K562 (cell line): ENCODE results near the gene SHE. TPM values are rescaled to one million over a fixed set of nuclear protein-coding genes. Genes with fewer than 3 reads are reported as not detected.

Source experiments
- CC2D1A ChIP-seq: fragments of 450-650 bp; IDR thresholded peaks from 2 replicates; pipeline ENCODE4 v1.6.1; 2017; ENCODE audit warnings: mild to moderate bottlenecking
- CREB1 ChIP-seq, 2 experiments: sonication (generic) in 1 of 2; formaldehyde crosslinking in 1 of 2; IDR thresholded peaks; 2 replicates each; pipeline versions ENCODE4 v1.6.1 to v1.8.0; 2012 to 2022; ENCODE audit warnings: inconsistent platforms in 1 of 2, mild to moderate bottlenecking in 1 of 2, missing genetic modification reagents in 1 of 2, moderate library complexity in 1 of 2
- CTBP1 ChIP-seq: fragments of 450-650 bp; IDR thresholded peaks from 2 replicates; pipeline ENCODE4 v1.6.1; 2016; ENCODE audit warnings: borderline replicate concordance
- GATAD2A ChIP-seq: fragments of 450-650 bp; IDR thresholded peaks from 2 replicates; pipeline ENCODE4 v1.6.1; 2017
- MAFK ChIP-seq: IDR thresholded peaks from 2 replicates; pipeline ENCODE4 v1.6.1; 2011; ENCODE audit warnings: low read length, improper control_type of control experiment
- NR2C2 ChIP-seq, 2 experiments: fragments of 200-800 bp in 1 of 2; sonication (Bioruptor generic) in 1 of 2; sonication (generic) in 1 of 2; formaldehyde crosslinking in 1 of 2; IDR thresholded peaks; 2 replicates each; pipeline versions ENCODE4 v1.6.1 to v1.8.0; 2016 to 2022; ENCODE audit warnings: mild to moderate bottlenecking in 1 of 2, missing compliant biosample characterization in 1 of 2, missing genetic modification characterization in 1 of 2, missing genetic modification reagents in 1 of 2
- TFAP4 ChIP-seq: sonication (generic); formaldehyde crosslinking; IDR thresholded peaks from 2 replicates; pipeline ENCODE4 v1.8.0; 2022; ENCODE audit warnings: missing genetic modification reagents, mild to moderate bottlenecking, moderate library complexity, borderline replicate concordance
- THRA ChIP-seq: fragments of 450-650 bp; IDR thresholded peaks from 2 replicates; pipeline ENCODE4 v1.6.1; 2017; ENCODE audit warnings: mild to moderate bottlenecking, moderate library complexity
- ZNF121 ChIP-seq: sonication (generic); formaldehyde crosslinking; conservative IDR thresholded peaks from 2 replicates; pipeline ENCODE4 v1.8.0; 2022; ENCODE audit warnings: missing genetic modification reagents
- ZNF316 ChIP-seq: fragments of 450-650 bp; IDR thresholded peaks from 2 replicates; pipeline ENCODE4 v1.6.1; 2016
- ZNF830 ChIP-seq: fragments of 250-450 bp; sonication (Bioruptor Pico); IDR thresholded peaks from 2 replicates; pipeline ENCODE4 v1.5.0; 2021; ENCODE audit warnings: mild to moderate bottlenecking
- polyA plus RNA-seq, 8 experiments: library from polyadenylated mRNA; depleted of rRNA in 4 of 8; stranded (reverse) in 5 of 8; unstranded in 3 of 8; fragments of >200 nt; fragmentation: Nextera tagmentation in 2 of 8; fragmentation: Illumina TruSeq in 1 of 8; extraction: Ambion mirVana in 2 of 8; extraction: Trizol in 1 of 8; gene quantifications; 2 replicates each; pipeline versions ENCODE4 v1.2.1 to v1.2.3, GENCODE V29; 2011 to 2014; ENCODE audit warnings: inconsistent platforms in 1 of 8, missing spikeins in 1 of 8
- total RNA-seq, 7 experiments: library from RNA; depleted of rRNA in 6 of 7; stranded (reverse); fragments of >200 nt in 6 of 7; fragmentation: Illumina TruSeq in 2 of 7; extraction: Trizol in 2 of 7; gene quantifications; 2 replicates each; pipeline versions ENCODE4 v1.2.1 to v1.2.3, GENCODE V29; 2011 to 2021; ENCODE audit warnings: low replicate concordance in 1 of 7
- TF ChIP-seq, protein P1 (sequence below): sonication (generic); formaldehyde crosslinking; IDR thresholded peaks from 2 replicates; pipeline ENCODE4 v1.8.0; 2023; ENCODE audit warnings: mild to moderate bottlenecking, missing genetic modification reagents
- TF ChIP-seq, protein P2 (sequence below): IDR thresholded peaks from 2 replicates; pipeline ENCODE4 v1.6.1; 2011; ENCODE audit warnings: borderline replicate concordance, low read depth, mild to moderate bottlenecking, moderate library complexity, low read length; ENCODE audit not compliant: insufficient read depth, poor library complexity, severe bottlenecking

SHE gene
- total and polyA plus RNA-seq, 9 of the 15 experiments (the other 6 are each of a cell fraction or from before 2014, with no cell fraction given), result 0.01 to 0.05 TPM; not detected in 7

DNA sequence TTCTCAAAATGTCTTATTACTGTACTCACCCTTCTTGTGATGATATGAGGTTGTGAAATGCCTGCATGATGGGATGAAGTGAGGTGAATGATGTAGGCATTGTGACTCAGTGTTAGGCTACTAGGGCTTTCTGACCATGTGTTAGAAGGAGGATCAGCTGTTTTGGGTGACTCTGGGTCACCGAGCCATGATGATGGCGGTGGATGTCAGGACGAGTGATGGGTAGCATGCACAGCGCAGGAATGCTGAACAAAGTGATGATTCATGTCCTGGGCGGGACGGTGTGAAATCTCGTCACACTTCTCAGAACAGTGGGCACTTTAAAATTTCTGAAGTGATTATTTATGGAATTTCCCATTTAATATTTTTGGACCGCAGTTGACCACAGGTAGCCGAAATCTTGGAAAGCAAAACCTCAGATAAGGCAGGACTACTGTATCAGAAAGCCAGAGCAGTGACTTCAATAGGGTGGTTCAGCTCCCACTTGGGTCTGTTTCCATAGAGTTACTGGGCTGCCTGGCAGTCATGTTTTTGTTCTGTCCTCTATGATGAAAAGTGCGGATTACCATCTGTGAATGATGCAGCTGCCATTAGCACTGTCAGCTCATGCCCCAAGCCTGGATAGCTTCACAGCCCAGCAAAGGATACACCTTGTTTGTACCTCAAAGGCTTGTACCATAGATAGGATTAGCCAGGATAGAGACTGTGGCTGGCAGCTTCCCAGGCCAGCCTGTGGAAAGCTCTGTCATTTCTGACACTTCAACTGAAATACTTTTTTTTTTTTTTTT, 70.4 kb downstream of the SHE start (continued):
- peak; percentile 32; the same call in 1 of the 2 replicates for TF ChIP-seq THRA
- no peak for TF ChIP-seq ZNF121 (CRISPR knock-in tag)
- TF ChIP-seq NR2C2 (CRISPR knock-in tag; IDR thresholded peaks at IDR 0.05), result no peak
- TF ChIP-seq NR2C2 (tag; IDR thresholded peaks at IDR 0.05), result peak; percentile 55; the same call in 1 of the 2 replicates
- no peak for TF ChIP-seq GATAD2A
- TF ChIP-seq TFAP4, result peak; percentile 96
- peak; percentile 37 for TF ChIP-seq CREB1 (IDR thresholded peaks at IDR 0.05)
- TF ChIP-seq CREB1 (CRISPR knock-in tag; IDR thresholded peaks at IDR 0.05), result no peak
- 0 out of 2 replicates have a peak, but pooled peaks have one; percentile 16 for TF ChIP-seq MAFK
- TF ChIP-seq, protein P1, sequence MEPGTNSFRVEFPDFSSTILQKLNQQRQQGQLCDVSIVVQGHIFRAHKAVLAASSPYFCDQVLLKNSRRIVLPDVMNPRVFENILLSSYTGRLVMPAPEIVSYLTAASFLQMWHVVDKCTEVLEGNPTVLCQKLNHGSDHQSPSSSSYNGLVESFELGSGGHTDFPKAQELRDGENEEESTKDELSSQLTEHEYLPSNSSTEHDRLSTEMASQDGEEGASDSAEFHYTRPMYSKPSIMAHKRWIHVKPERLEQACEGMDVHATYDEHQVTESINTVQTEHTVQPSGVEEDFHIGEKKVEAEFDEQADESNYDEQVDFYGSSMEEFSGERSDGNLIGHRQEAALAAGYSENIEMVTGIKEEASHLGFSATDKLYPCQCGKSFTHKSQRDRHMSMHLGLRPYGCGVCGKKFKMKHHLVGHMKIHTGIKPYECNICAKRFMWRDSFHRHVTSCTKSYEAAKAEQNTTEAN (CRISPR knock-in tag), result no peak
- TF ChIP-seq, protein P2, sequence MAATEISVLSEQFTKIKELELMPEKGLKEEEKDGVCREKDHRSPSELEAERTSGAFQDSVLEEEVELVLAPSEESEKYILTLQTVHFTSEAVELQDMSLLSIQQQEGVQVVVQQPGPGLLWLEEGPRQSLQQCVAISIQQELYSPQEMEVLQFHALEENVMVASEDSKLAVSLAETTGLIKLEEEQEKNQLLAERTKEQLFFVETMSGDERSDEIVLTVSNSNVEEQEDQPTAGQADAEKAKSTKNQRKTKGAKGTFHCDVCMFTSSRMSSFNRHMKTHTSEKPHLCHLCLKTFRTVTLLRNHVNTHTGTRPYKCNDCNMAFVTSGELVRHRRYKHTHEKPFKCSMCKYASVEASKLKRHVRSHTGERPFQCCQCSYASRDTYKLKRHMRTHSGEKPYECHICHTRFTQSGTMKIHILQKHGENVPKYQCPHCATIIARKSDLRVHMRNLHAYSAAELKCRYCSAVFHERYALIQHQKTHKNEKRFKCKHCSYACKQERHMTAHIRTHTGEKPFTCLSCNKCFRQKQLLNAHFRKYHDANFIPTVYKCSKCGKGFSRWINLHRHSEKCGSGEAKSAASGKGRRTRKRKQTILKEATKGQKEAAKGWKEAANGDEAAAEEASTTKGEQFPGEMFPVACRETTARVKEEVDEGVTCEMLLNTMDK, result no peak
- TF ChIP-seq CC2D1A, result no peak
- no peak for TF ChIP-seq ZNF830 (CRISPR knock-in tag)
- peak; percentile 55; the same call in 1 of the 2 replicates for TF ChIP-seq ZNF316
- TF ChIP-seq CTBP1, result peak; percentile 85
